GM12865 (cell line): Measurements from ENCODE around the gene TMPRSS9.

Source experiments
- DNase-seq: peaks from one replicate; pipeline ENCODE4 v3.0.0; 2010; ENCODE audit warnings: low read depth
- H3K4me3 ChIP-seq: 2 replicates; pipeline ENCODE4 v1.5.1; 2011; ENCODE audit warnings: mild to moderate bottlenecking, low read depth, low read length, control low read depth
- CTCF ChIP-seq: IDR thresholded peaks from 2 replicates; pipeline ENCODE4 v1.5.1; 2011; ENCODE audit warnings: low read length, control low read depth, low read depth, inconsistent platforms; ENCODE audit not compliant: insufficient read depth; ENCODE audit errors: missing control alignments

The TMPRSS9 gene

DNA sequence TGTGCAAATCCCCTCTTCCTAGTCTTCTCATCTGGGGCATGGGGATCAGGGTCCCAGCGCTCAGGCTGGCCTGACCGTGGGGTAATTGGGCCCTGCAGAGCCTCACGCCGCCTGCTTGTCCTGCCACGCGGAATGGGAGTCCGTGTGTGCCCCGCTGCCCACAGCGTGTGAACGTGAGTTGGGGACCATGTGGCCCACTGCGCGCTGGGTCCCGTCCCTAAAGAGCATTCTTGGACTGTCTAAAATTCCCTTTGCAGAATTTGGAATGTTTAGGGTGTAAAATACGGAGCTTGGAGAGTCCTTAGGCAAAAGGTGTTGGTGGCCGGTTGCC, 2.9 kb downstream of the TMPRSS9 start:
- H3K4me3 ChIP-seq = no peak overlapping the region
- no peak for DNase-seq
- TF ChIP-seq CTCF = no peak

DNA sequence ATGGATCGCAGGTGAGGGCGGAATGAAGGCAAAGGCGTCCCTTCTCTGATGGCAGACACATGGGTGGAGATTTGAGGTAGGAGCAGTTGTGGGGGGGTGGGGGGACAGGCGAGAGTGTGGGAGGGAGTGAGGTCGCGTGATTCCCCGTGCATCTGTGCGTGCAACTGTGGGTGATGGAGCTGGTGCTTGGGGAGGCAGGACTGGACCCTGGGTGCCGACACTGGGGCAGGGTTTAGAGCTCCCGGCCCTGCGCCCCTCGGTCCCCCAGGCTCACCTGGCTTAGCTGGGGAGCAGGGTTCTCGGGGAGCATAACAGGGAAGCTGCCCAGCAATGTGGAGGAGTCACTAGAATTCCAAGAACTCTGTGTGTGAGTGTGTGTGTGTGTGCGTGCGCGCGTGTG, 3.4 kb downstream of the TMPRSS9 start:
- no peak for TF ChIP-seq CTCF
- no peak overlapping the region for H3K4me3 ChIP-seq
- DNase-seq = no peak

- TF ChIP-seq CTCF = no peak
- no peak overlapping the region for H3K4me3 ChIP-seq
- no peak for DNase-seq
Measured at GRCh38 chr19:2365201-2365970, 5.3 kb downstream of the TMPRSS9 start.

GRCh38 chr19:2371656-2372055, 11.6 kb downstream of the TMPRSS9 start:
- H3K4me3 ChIP-seq = no peak overlapping the region
- no peak for DNase-seq
- TF ChIP-seq CTCF = no peak

GRCh38 chr19:2372076-2372612, 12.1 kb downstream of the TMPRSS9 start:
- DNase-seq = no peak
- no peak for TF ChIP-seq CTCF
- H3K4me3 ChIP-seq = no peak overlapping the region

DNA sequence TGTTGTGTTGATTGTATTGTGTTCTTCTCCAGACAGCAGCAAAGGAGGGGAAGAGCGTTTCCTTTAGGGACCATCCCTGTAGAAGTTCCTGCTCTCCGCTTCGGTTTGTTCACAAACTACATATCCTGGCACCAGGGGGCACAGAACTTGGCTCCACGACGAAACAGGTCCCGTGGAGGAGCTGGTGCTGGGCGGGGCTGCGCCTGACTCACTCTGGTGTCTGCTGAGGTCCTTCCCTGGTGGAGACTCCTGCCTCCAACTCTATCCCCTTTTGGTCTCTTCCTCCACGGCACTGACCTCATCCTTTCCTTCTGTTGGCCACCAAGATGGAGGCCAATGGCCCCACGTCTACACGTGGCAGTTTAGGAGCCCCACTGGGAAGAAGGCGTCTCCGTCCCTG, 14.7 kb downstream of the TMPRSS9 start:
- DNase-seq = no peak
- no peak for TF ChIP-seq CTCF
- no peak overlapping the region for H3K4me3 ChIP-seq
